ENCODE results near the gene PYDC1. TPM values are rescaled to one million over a fixed set of nuclear protein-coding genes. Genes with fewer than 3 reads are reported as not detected.

Gene PYDC1
- not detected for polyA plus RNA-seq (2012; ENCODE audit: insufficient read length, low read depth)

- TF ChIP-seq, protein P1, sequence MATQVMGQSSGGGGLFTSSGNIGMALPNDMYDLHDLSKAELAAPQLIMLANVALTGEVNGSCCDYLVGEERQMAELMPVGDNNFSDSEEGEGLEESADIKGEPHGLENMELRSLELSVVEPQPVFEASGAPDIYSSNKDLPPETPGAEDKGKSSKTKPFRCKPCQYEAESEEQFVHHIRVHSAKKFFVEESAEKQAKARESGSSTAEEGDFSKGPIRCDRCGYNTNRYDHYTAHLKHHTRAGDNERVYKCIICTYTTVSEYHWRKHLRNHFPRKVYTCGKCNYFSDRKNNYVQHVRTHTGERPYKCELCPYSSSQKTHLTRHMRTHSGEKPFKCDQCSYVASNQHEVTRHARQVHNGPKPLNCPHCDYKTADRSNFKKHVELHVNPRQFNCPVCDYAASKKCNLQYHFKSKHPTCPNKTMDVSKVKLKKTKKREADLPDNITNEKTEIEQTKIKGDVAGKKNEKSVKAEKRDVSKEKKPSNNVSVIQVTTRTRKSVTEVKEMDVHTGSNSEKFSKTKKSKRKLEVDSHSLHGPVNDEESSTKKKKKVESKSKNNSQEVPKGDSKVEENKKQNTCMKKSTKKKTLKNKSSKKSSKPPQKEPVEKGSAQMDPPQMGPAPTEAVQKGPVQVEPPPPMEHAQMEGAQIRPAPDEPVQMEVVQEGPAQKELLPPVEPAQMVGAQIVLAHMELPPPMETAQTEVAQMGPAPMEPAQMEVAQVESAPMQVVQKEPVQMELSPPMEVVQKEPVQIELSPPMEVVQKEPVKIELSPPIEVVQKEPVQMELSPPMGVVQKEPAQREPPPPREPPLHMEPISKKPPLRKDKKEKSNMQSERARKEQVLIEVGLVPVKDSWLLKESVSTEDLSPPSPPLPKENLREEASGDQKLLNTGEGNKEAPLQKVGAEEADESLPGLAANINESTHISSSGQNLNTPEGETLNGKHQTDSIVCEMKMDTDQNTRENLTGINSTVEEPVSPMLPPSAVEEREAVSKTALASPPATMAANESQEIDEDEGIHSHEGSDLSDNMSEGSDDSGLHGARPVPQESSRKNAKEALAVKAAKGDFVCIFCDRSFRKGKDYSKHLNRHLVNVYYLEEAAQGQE (IDR thresholded peaks at IDR 0.05; ENCODE audit: insufficient read depth in 1 of 2, low read depth in 2 of 2, low read length in 2 of 2): no peak
- TF ChIP-seq TAF1 (IDR thresholded peaks at IDR 0.05; ENCODE audit: borderline replicate concordance, insufficient read depth, low read length): no peak
- TF ChIP-seq SIN3A (IDR thresholded peaks at IDR 0.05; ENCODE audit: borderline replicate concordance, insufficient read depth, low read length): no peak
- TF ChIP-seq POLR2AphosphoS5 (IDR thresholded peaks at IDR 0.05; ENCODE audit: low read depth, low read length): no peak
- no peak for TF ChIP-seq FOXP2 (optimal IDR thresholded peaks at IDR 0.05; ENCODE audit: borderline replicate concordance, extremely low read depth, extremely low read length, insufficient read depth)
These were observed at the start of gene PYDC1 for GRCh38 chr16:31216422-31217135. TSS of gene PYDC1 (minus strand) at chr16:31217135. CDS start at chr16:31217028, 107 bp downstream.

- TF ChIP-seq FOXP2 (optimal IDR thresholded peaks at IDR 0.05; ENCODE audit: borderline replicate concordance, extremely low read depth, extremely low read length, insufficient read depth) (no peak), POLR2AphosphoS5 (IDR thresholded peaks at IDR 0.05; ENCODE audit: low read depth, low read length) (no peak), SIN3A (IDR thresholded peaks at IDR 0.05; ENCODE audit: borderline replicate concordance, insufficient read depth, low read length) (no peak), TAF1 (IDR thresholded peaks at IDR 0.05; ENCODE audit: borderline replicate concordance, insufficient read depth, low read length) (no peak)
- TF ChIP-seq, protein P1 (IDR thresholded peaks at IDR 0.05; ENCODE audit: insufficient read depth in 1 of 2, low read depth in 2 of 2, low read length in 2 of 2): no peak
These were observed 48.7 kb upstream of the PYDC1 start for GRCh38 chr16:31265329-31266245.

DNA sequence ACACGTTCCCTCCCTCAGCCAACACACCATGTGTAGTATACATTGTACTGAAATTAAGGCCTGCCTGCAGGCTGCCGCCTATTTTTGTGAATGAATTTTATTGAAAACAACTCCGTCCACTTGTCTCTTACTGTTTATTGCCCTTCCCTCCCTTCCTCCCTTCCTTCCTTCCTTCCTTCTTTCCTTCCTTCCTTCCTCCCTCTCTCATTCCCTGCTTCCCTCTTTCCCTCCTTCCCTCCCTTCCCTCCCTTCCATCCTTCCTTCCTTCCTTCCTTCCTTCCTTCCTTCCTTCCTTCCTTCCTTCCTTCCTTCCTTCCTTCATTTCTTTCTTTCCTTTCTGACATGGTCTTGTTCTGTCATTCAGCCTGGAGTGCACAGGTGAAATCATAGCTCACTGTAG is 45.1 kb upstream of the PYDC1 start:
- no peak for TF ChIP-seq TAF1 (IDR thresholded peaks at IDR 0.05; ENCODE audit: borderline replicate concordance, insufficient read depth, low read length)
- no peak for TF ChIP-seq FOXP2 (optimal IDR thresholded peaks at IDR 0.05; ENCODE audit: borderline replicate concordance, extremely low read depth, extremely low read length, insufficient read depth)
- no peak for TF ChIP-seq SIN3A (IDR thresholded peaks at IDR 0.05; ENCODE audit: borderline replicate concordance, insufficient read depth, low read length)
- TF ChIP-seq POLR2AphosphoS5 (IDR thresholded peaks at IDR 0.05; ENCODE audit: low read depth, low read length): no peak
- TF ChIP-seq, protein P1 (IDR thresholded peaks at IDR 0.05; ENCODE audit: insufficient read depth in 1 of 2, low read depth in 2 of 2, low read length in 2 of 2): no peak

DNA sequence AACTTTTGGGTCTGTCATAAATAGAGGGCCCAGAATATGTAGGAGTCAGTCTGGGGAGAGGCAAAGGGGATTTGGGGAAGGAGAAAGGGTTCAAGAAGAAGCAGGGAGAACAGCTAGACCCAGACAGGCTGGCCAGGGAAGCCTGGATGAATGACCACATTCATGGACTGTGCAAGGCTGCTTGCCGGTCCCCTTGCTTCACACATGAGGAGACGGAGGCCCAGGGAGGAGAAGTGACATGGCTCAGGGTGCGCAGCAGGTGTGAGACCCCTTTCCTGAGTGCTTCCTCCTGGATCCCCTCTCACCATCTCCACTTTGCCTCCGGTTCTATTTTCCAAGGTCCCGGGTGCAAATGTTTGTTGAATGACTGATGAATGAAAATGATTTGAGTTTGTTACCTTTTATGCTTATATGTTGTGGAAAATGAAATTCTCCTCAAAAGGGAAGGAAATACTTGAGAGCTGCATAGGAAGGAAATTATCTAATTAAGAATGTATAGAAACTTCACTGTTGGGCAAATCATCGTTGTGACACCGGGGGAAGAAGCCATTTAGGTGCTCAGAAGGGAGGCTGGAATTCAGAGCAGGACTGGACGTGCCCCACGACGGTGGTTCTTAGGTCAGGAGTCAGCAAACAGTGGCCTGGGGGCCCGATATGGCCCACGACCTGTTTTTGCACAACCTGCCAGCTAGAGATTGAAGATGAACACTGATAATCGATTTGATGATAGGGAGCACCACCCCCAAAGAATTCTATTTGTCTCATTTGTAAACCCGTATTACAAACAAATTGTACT is 43.4 kb upstream of the PYDC1 start:
- TF ChIP-seq POLR2AphosphoS5 (IDR thresholded peaks at IDR 0.05; ENCODE audit: low read depth, low read length): no peak
- TF ChIP-seq TAF1 (IDR thresholded peaks at IDR 0.05; ENCODE audit: borderline replicate concordance, insufficient read depth, low read length): no peak

- no peak for TF ChIP-seq SIN3A (IDR thresholded peaks at IDR 0.05; ENCODE audit: borderline replicate concordance, insufficient read depth, low read length)
- no peak for TF ChIP-seq TAF1 (IDR thresholded peaks at IDR 0.05; ENCODE audit: borderline replicate concordance, insufficient read depth, low read length)
- TF ChIP-seq, protein P1 (IDR thresholded peaks at IDR 0.05; ENCODE audit: insufficient read depth in 1 of 2, low read depth in 2 of 2, low read length in 2 of 2): no peak
- no peak for TF ChIP-seq FOXP2 (optimal IDR thresholded peaks at IDR 0.05; ENCODE audit: borderline replicate concordance, extremely low read depth, extremely low read length, insufficient read depth)
- no peak for TF ChIP-seq POLR2AphosphoS5 (IDR thresholded peaks at IDR 0.05; ENCODE audit: low read depth, low read length)
These were observed 41.4 kb upstream of the PYDC1 start for GRCh38 chr16:31258366-31258765.

All from PFSK-1 (cell line).